Measurements from ENCODE around the gene TNFRSF21. TPM values are rescaled to one million over a fixed set of nuclear protein-coding genes. Genes with fewer than 3 reads are reported as not detected.
A peak's percentile ranks its signal among the peaks of the same experiment; 100 is the strongest.
"Not testable (repeated sequence)": the region's sequence is repeated elsewhere in the genome, so short reads cannot be mapped to it uniquely, and the experiment has no call there.

TNFRSF21 gene
- total RNA-seq, 1 donor from 2014 or later = 31.2 TPM

DNA sequence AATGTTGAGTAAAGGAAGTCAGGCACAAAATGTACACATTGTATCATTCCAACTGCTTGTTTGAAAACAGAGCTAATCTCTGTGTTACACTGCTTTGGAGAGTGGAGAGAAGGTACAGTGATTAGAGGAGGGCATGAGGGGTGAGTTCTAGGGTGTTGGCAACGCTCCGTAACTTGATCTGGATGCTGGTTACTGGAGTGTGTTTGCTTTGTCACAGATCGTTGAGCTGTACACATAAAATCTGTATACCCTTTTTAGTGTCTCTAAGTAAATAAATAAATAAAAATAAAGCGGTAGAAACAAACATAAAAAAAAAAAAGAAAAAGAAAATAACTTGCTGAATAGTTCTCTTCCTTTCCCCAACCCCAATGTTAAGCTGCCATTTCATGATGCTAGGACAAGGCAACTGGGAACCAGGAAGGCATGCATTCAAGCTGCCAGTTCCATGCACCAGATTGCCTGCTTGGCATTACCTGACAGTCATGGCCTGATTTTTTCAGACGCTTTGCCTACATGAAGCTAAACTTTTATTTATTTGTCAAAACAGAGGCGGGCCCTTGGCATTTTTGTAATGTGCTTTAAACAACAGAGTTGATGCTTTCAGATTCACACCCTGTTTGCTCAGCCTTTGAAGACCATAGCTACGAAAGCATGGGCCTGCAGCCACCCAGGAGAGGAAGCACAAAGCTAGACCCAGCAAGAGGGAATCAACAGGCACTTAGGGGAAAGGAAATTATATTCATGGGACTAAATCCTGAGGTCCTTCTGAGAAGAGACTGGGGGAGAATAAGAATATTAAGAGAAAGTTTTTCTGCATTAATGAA is 21.2 kb downstream of the TNFRSF21 start:
- peak; percentile 37 for DNase-seq (ENCODE audit: low read depth)

DNA sequence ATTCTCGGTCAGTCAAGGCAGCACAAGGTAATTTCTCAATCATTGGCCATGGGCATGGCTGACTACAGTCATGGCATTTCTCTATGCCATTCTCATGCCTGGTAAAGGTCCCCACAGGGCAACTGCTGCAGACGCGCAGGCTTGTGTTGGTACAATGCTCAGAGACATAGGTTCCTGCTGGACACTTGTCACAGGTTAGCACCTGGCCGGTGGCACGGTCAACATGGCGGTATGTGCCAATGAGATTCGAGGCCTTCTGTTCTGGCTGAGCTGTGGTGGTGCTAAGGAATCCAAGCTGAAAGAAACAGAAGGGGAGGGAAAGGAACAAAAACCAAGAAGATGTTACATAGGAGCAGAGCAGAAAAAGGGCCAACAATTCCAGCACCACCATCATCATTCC is 23.4 kb downstream of the TNFRSF21 start:
- DNase-seq (ENCODE audit: low read depth) = no peak

DNA sequence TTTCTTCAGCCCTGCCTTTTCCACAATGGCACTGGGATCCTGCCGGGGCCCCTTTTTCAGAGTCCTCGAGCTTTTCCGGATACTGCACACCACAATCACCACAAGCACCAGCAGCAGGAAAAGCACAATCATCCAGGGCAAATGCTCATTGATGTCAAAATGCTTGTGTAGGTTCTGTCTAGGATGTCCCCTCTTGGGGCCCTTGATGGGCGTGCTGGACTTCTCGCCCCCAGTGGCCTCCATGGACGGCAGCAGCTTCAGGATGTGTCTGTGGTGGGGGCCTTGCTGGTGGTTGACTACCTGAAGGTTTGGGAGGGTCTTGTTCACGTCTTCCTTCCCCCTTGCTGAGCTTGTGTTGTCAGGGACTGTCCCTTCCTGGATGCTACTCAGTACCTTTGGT is 25.7 kb downstream of the TNFRSF21 start:
- no peak for DNase-seq (ENCODE audit: low read depth)

GRCh38 chr6:47278545-47278944 is 31.2 kb downstream of the TNFRSF21 start:
- DNase-seq (ENCODE audit: low read depth) = peak; percentile 92

DNA sequence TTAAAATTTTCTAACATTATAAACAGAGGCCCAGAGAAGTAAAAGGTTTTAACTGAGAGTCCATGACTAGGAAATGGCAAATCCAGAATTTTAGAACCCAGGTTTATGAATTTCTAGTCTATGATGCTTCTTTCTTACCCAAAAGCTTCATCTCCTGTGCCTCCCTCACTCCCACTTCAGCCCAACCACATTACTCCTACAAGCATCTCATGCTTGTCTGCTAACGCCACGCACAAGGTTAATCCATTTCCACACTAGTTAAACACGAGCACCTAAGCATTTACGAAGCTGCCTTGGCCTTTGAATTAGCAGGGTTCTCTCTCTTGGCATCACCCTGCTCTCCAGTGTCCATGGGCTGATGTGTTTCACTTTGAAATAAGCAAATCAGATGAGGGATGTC is 32.0 kb downstream of the TNFRSF21 start:
- no peak for DNase-seq (ENCODE audit: low read depth)

DNA sequence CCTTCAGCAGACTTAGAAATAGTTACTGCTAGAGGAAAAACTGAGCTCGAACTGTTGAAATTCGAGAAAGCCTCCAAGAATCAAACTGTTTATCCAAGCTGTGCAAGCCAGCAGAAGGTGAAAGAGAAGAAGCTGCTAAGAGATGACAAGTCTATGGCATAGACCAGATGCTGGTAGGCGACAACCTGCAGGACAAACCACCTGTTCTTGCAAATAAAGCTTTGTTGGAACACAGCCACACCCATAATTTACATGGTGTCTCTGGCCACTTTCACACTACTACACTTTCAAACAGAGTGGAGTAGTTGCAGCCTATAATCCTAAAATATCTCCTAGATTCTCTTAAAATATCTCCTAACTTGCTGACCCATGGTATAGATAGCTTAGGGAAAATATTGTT is 33.3 kb downstream of the TNFRSF21 start:
- no peak for DNase-seq (ENCODE audit: low read depth)

DNA sequence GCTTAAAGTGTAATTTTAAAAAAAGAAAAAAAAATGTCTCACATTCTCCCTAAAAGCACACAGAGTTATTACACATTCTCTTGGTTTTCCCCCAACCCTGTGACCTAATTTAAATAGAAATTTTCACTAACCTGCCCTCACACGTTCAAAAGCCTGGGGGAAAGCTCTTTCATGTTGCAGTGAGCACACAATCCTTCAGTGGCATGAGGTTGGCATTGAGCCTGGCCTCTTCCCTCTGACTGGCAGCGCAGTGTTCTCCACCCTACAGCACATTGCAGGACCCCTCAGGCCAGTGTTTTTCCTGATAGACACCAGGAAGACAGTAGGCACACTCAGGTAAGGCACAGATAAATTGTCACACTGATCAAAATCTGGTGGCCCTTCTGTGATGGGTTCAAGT is 34.1 kb downstream of the TNFRSF21 start:
- no peak for DNase-seq (ENCODE audit: low read depth)

GRCh38 chr6:47275132-47275531 is 34.6 kb downstream of the TNFRSF21 start:
- DNase-seq (ENCODE audit: low read depth) = not testable (repeated sequence)

DNA sequence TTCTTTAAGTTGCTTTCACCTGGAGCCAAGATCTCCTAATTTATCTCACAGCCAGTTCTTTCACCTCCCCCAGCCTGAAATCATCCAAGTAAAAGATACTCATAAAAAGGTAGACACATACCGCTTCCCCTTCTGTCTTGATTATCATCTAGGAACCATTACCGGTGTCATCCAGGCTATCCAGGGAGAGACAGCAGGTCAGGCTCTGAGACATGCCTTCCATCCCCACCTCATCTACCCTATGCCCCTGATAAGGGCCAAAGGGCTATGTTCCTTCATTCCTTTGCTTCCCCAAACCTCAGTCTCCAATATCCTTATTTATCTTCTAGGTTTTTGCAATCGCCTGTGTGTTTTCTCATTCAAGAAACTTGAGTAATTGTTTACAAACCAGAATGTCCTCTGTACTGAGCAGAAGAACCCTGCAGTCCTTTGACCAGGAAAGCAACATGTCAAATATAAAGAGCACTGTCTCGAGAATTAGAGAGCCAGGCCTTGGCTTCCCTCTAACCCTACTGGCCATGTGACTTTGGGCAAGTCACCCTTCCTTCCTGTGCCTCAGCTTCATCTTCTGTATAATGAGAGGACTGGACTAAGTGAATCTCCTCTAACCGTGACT is 41.0 kb downstream of the TNFRSF21 start:
- DNase-seq (ENCODE audit: low read depth) = no peak

GRCh38 chr6:47267301-47267700 is 42.4 kb downstream of the TNFRSF21 start:
- peak; percentile 26 for DNase-seq (ENCODE audit: low read depth)

DNA sequence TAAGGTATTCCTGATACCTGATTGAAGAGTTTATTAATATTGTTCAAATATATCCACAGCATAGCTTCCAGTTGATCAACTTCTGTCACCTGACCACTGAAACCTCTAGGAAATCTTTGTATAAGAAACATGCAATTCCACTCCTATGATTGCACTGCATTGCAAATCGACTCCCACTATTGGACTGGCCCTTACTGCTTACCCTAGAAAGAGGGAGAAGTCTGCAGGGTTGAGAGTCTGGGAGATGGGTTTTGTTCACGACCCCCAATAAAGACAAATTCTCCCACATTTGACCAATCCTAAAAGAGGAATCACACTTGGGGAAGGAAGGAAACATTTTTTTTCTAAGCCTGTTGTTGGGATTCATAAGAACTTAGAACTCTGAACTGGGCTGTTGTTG is 43.7 kb downstream of the TNFRSF21 start:
- no peak for DNase-seq (ENCODE audit: low read depth)

- no peak for DNase-seq (ENCODE audit: low read depth)
These were observed 44.9 kb downstream of the TNFRSF21 start for GRCh38 chr6:47264775-47265184.

- DNase-seq (ENCODE audit: low read depth) = no peak
These were observed 46.4 kb downstream of the TNFRSF21 start for GRCh38 chr6:47263268-47263667.

DNA sequence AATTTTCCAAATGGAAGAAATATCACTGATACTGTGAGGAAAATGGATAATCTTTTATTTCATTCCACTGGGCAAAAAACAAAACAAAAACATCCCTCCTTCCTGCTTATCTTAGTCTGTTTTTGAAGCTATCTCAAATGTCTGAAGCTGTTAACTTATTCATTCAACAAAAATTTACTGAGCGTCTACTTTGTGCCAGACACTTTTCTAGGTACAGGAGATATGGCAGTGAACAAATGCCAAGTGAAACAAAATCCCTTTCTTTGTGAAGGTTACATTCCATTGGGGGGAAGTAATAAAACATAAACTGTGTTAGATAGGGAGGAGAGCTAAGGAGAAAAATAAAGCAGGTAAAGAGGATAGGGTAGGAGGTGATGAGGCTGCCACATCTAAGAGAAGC is 47.5 kb downstream of the TNFRSF21 start:
- DNase-seq (ENCODE audit: low read depth) = no peak

DNA sequence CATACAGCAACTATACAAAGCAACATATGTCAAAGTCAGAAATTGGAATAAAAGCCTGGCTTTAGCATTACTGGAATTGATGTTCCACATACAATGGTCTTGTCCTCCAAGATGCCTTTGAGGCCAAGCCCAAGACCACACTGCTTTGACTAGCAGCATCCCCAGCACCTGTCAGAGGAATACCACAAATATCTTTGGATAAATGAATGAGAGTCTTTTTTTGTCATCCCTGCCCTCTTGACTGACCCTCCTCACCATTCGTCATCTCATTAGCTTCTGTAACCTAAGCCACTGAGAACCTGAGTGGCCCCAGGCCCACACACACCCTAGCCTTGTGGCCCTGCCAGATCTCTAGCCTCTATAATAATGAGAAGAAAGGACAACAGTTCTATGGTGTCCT is 48.5 kb downstream of the TNFRSF21 start:
- DNase-seq (ENCODE audit: low read depth) = no peak

DNA sequence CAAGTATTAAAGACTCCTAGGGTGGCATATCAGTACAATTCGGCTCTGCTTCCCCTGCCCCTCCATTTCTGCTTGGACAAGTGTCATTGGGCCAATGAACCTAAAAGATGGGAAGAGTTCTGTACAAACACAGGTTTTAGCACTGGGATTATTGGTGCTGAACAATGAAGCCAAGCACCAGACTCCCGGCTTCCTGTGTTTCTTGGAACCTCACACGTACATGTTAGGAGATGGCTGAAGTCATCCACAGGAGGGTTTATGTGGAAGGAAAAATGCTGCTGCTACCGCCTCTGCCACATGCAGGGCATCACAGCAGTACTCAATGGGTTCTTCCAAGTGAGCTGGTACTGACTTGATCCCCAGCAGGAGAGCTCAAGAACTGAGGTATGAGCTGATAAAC is 49.7 kb downstream of the TNFRSF21 start:
- no peak for DNase-seq (ENCODE audit: low read depth)

- DNase-seq (ENCODE audit: low read depth) = no peak
These were observed 50.9 kb downstream of the TNFRSF21 start for GRCh38 chr6:47258724-47259347.

- no peak for DNase-seq (ENCODE audit: low read depth)
These were observed 52.5 kb downstream of the TNFRSF21 start for GRCh38 chr6:47256981-47257730.

DNA sequence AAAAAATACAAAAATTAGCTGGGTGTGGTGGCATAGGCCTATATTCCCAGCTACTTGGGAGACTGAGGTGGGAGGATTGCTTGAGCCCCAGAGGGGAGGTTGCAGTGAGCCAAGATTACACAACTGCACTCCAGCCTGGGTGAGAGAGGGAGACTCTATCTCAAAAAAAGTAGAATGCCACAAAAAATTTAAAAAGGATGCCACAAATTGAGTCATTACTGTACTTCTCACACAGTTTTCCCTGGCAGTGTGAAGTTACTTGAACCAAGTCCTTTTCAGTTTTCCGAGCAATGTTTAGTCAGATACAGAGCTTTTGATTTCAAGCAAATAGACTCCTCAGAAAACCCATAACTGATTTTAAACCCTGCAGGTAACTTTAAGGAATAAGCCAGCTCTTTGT is 53.3 kb downstream of the TNFRSF21 start:
- no peak for DNase-seq (ENCODE audit: low read depth)

DNA sequence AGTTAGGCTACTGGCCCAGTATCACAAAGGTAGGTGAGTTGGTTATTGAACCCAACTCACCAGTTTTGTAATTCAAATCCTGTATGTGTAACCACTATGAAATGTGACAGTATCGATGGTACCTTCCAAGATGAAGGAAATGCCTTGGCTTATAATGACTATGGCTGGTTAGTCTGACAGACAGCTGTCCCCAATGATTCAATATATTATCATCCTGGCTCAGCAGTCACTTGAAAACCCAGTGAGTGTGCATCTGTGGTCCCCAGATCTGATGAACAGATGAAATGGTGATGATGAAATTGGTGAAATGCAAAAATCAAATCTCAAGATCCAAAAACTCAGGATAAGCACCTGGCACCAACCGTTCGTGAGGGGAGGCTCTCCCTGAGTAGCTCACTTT is 54.8 kb downstream of the TNFRSF21 start:
- no peak for DNase-seq (ENCODE audit: low read depth)

DNA sequence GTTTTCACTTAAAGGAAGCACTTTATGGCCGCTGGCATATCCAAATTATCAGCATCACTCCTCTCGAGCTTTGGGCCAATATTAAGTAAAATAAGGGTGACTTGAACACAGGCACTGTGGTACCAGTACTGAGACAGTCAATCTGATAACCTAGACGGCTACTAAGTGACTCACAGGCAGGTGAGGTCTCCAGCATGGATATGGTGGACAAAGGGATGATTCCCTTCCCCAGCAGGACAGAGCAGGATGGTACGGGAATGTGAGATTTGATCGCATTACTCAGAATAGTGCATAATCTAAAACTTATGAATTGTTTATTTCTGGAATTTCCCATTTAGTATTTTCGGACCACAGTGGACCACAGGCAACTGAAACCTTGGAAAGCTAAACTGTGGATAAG is 55.7 kb downstream of the TNFRSF21 start:
- no peak for DNase-seq (ENCODE audit: low read depth)

- DNase-seq (ENCODE audit: low read depth) = no peak
These were observed 56.6 kb downstream of the TNFRSF21 start for GRCh38 chr6:47253136-47253535.
